Hepatocyte (in vitro differentiated cells): ENCODE data around the gene CCR3.

Experiments
- EZH2 ChIP-seq: fragments of 200-600 bp; sonication (generic); IDR thresholded peaks from 2 replicates; pipeline ENCODE4 v1.6.1; 2016; ENCODE audit warnings: antibody characterized with exemption, mild to moderate bottlenecking, borderline replicate concordance
- EZH2phosphoT487 ChIP-seq: fragments of 200-600 bp; sonication (generic); IDR thresholded peaks from one replicate; pipeline ENCODE4 v1.6.1; 2018; ENCODE audit warnings: antibody characterized with exemption, mild to moderate bottlenecking, low read depth, moderate library complexity; ENCODE audit not compliant: unreplicated experiment, severe bottlenecking
- TF ChIP-seq, protein P1 (sequence below): fragments of 200-600 bp; sonication (generic); IDR thresholded peaks from 2 replicates; pipeline ENCODE4 v1.5.1; 2016; ENCODE audit warnings: antibody characterized with exemption, mild to moderate bottlenecking; ENCODE audit not compliant: poor library complexity

- no peak for TF ChIP-seq EZH2phosphoT487
- TF ChIP-seq, protein P1, sequence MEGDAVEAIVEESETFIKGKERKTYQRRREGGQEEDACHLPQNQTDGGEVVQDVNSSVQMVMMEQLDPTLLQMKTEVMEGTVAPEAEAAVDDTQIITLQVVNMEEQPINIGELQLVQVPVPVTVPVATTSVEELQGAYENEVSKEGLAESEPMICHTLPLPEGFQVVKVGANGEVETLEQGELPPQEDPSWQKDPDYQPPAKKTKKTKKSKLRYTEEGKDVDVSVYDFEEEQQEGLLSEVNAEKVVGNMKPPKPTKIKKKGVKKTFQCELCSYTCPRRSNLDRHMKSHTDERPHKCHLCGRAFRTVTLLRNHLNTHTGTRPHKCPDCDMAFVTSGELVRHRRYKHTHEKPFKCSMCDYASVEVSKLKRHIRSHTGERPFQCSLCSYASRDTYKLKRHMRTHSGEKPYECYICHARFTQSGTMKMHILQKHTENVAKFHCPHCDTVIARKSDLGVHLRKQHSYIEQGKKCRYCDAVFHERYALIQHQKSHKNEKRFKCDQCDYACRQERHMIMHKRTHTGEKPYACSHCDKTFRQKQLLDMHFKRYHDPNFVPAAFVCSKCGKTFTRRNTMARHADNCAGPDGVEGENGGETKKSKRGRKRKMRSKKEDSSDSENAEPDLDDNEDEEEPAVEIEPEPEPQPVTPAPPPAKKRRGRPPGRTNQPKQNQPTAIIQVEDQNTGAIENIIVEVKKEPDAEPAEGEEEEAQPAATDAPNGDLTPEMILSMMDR = no peak
- TF ChIP-seq EZH2 = no peak
These were observed 56.8 kb downstream of the CCR3 start for GRCh38 chr3:46298871-46299607.
